GM19324 (cell line): ENCODE measurements around the gene SYNJ2.

Experiments
- ATAC-seq: cut with Tn5 transposase; IDR thresholded peaks from one replicate; pipeline ENCODE4 v1.9.1; 2021; ENCODE audit warnings: mild to moderate bottlenecking, moderate library complexity; ENCODE audit not compliant: unreplicated experiment, low FRiP score

Gene SYNJ2

DNA sequence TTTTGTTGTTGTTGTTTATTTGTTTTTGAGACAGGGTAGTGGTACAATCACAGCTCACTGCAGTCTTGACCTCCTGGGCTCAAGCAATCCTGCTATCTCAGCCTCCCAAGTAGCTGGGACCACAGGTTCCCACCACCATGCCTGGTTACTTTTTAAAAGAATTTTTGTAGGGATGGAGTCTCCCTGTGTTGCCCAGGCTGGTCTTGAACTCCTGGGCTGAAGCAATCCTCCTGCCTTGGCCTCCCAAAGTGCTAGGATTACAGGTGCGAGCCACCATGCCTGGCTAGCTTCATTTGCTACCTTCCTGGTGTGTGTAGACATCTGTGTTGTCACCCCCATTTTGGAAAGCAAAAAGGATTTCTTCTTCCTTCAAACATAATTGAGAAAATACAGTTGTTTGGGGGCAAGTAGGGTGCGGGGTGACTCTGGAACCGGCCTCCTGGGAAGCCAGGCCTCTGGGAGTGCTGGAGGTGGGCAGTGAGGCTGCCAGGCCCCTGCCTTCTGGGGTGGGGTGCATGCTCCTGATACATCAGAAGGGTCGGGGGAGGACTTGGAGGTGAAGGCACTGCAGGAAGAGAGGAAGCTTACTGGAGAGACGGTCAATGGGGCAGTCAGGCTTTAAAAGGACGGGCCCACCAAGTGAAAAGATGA lies 28.4 kb downstream of the SYNJ2 start:
- no peak for ATAC-seq

GRCh38 chr6:158010591-158011477 lies 29.2 kb downstream of the SYNJ2 start:
- no peak for ATAC-seq

DNA sequence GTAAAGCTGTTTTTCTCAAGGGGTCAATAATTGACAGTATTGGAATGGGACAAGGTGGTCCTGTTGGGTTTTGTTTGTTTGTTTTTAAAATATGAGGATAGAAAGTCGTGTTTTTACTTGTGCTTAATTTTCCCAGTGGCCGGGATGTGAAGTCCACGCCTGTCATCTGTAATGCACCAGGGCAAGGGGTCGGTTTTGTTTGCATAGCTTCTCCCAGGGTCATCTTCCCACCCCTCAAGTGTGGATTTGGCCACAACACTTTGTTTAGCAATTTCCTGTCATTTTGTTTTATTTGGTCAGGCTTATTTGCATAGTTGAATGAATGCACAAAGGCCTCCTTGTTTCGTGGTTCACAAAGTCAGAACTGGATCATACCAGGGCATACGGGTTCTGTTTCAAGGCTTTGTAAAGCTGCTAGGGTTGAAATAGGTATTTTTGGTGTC lies 29.8 kb downstream of the SYNJ2 start:
- no peak for ATAC-seq

DNA sequence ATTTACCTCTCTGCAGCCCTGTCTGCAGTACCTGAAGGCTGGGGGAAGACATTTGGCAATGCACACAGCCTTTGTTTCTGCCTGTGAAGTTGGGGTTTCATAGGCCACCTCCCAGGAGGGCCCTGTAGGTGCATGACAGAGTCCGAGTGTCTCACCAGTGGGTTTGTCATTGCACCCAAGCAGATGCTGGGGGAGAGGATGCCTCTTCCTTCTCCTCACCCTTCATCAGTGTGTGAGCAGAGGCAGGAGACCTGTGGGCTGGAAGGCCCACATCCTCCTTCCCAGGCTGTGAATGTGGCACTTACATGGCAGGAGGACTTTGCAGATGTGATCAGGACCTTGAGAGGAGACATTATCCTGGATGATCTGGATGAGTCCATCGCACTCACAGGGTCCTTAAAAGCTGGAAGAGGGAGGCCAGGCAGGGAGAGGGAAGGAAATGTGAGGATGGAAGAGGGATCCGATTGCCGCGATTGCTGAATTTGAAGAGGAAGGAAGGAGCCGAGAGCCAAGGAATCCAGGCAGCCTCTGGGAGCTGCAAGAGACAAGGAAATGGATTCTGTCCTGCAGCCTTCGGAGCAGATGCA lies 30.4 kb downstream of the SYNJ2 start:
- ATAC-seq, result no peak

- no peak for ATAC-seq
These were observed 32.3 kb downstream of the SYNJ2 start for GRCh38 chr6:158013904-158014504.

GRCh38 chr6:158014505-158015187 lies 33.0 kb downstream of the SYNJ2 start:
- ATAC-seq, result no peak

- no peak for ATAC-seq
These were observed 33.5 kb downstream of the SYNJ2 start for GRCh38 chr6:158015188-158015506.

- ATAC-seq, result no peak
These were observed 35.1 kb downstream of the SYNJ2 start for GRCh38 chr6:158016571-158017383.

DNA sequence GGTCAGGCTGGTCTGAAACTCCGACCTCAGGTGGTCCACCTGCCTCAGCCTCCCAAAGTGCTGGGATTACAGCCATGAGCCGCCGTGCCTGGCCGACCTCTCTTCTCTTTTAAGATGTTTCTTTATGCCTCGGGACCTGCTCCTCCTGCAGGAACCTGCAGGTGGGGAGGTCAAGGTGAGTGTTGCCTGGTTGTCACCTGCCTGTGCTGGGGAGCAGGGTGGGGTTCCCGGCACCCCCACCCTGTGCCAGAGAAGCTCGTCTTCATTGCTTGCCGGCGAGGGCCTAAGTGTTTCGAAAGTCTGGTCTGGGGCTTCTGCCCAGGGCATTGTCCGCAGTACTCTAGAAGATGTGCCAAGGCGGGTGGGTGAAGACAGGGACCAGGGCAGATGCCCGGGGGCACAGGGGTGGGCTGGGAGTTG lies 36.0 kb downstream of the SYNJ2 start:
- ATAC-seq, result no peak

- ATAC-seq, result no peak
These were observed 36.5 kb downstream of the SYNJ2 start for GRCh38 chr6:158018041-158018771.

DNA sequence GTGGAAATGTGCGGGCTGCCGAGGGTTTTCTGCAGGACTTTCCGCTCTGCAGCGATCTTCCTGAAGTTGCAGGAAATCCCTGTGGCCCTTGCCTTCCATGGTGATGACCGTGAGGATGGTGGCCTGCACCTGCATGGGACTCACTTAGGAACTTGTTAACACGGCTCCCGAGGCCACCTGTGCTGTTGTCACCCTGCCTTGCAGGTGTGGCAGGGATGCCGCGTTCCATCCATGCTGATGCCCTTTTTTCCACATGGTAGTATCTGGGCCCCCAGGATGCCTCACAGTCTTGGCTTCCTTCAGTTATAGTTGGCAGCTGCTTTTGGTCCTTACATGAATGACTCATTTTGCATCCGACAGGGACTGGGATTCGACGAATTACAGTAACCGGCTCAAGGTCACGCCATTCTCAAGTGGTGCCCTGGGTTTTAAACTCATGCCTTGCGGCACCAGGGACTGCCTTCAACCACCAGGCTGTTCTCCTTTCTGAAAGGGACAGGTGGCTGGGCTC lies 37.2 kb downstream of the SYNJ2 start:
- no peak for ATAC-seq

DNA sequence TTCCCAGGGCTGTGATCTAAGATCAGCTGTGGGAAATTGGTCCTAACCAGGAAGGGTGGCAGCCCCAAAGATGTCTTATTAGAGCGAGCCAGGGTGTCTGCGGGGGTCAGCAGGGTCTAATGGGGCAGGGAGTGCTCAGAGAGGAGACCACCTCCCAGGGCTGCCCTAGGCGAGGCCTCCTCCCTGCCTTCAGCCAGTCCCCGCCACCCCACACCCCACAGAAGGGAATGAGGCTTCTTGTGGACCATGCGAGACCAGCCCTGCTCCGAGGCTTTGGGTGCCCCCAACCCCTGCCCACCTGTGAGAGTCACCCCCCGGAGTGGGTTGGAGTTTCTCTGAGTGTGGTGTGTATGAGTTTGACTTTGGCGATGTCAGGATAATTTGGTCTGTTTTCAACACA lies 37.8 kb downstream of the SYNJ2 start:
- no peak for ATAC-seq

- no peak for ATAC-seq
These were observed 38.6 kb downstream of the SYNJ2 start for GRCh38 chr6:158020272-158020711.

- no peak for ATAC-seq
These were observed 39.1 kb downstream of the SYNJ2 start for GRCh38 chr6:158020811-158021210.

- no peak for ATAC-seq
These were observed 39.7 kb downstream of the SYNJ2 start for GRCh38 chr6:158021376-158021775.

- no peak for ATAC-seq
These were observed 40.4 kb downstream of the SYNJ2 start for GRCh38 chr6:158021814-158022748.

GRCh38 chr6:158022749-158023596 lies 41.3 kb downstream of the SYNJ2 start:
- no peak for ATAC-seq
